GM19023 (cell line): Measurements from ENCODE around the gene FTCD.
"Not testable (repeated sequence)": the region's sequence is repeated elsewhere in the genome, so short reads cannot be mapped to it uniquely, and the experiment has no call there.

Experiments used
- ATAC-seq: cut with Tn5 transposase; IDR thresholded peaks from one replicate; pipeline ENCODE4 v1.9.1; 2021; ENCODE audit warnings: mild to moderate bottlenecking, moderate library complexity; ENCODE audit not compliant: unreplicated experiment

Gene FTCD

DNA sequence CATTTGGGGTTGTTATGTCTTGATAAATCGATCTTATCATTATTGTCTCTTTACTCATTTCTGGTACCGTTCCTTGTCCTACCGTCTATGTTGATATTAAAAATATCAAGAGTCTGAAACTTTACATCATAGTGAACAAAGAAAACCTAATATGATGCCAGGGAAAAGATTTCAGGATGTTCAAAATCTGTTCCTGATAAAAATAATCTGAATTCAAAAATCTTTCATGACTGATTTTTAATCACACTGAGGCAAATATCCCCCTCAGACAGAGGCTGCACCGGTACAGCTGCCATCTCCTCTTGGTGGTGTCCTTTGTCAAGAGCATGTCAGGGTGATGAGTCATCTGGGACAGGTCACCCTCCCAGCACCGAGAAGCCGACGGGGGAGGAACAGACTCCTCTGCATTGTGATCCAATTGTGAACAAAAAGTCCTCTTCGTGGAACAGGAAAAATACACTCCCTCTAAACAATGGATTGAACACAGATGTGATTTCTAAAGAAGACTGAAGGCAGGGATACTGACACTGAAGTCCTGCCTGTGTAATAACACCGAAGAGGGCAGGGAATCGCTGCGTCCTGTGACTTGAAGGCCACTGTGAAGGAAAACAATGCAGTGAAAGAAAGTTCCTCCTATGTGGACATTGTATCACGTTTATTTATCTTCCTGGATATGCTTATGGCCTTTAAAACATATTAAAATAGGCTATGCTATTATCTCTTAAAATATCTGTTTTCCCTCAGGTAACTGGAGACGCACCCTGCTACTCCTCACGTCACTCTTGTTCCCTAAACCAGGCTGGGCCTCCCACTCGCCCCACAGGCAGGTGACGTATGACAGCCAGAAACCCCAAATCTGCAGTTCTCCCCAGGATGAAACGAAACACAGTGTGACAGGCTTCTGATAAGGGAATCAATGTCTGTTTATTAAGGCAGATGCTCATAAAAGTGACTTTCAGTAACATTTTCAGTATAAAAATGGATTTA, 33.1 kb upstream of the FTCD start:
- no peak for ATAC-seq

DNA sequence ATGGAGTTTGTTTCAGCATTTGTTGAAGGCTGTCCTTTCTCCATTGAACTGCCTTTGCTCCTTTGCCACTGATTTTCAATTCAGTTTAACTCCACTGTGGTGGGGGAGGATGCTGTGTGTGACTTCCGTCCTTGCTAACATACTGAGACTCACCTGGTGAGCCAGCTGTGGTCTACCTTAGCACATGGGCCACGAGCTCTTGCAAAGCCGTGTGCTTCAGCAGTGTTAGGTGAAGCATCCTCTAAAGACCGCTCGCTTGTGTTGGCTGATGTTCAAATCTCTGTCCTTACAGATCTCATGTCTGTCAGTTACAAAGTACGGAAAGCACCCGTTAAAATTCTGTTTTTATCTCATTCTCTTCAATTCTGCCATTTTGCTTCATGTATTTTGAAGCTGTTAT, 32.4 kb upstream of the FTCD start:
- ATAC-seq: no peak

DNA sequence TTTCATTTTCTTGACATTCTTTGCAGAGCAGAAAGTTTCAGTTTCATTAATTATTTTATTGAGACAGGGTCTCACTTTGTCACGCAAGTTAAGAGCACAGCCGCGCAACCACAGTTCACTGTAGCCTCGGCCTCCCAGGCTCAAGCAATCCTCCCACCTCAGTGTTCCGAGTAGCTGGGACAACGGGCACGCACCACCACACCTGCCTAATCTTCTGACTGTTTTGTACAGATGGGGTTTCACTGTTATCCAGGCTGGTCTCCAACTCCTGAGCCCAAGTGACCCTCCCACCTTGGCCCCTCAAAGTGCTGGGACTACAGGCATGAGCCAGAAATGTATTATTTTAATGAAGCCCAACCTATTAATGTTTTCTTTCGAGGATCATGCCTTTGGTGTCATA, 31.9 kb upstream of the FTCD start:
- no peak for ATAC-seq

DNA sequence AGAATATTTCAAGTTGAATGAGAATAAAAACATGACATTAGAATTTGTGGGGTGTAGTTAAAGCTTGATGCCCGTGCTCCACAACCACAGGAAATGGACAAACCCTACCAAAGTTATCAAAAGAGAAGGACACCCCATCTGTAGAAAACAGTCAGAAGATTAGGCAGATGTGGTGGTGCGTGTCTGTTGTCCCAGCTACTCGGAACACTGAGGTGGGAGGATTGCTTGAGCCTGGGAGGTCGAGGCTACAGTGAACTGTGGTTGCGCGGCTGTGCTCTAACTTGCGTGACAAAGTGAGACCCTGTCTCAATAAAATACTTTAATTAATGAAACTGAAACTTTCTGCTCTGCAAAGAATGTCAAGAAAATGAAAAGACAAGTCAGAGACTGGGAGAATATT, 30.3 kb upstream of the FTCD start:
- no peak for ATAC-seq

DNA sequence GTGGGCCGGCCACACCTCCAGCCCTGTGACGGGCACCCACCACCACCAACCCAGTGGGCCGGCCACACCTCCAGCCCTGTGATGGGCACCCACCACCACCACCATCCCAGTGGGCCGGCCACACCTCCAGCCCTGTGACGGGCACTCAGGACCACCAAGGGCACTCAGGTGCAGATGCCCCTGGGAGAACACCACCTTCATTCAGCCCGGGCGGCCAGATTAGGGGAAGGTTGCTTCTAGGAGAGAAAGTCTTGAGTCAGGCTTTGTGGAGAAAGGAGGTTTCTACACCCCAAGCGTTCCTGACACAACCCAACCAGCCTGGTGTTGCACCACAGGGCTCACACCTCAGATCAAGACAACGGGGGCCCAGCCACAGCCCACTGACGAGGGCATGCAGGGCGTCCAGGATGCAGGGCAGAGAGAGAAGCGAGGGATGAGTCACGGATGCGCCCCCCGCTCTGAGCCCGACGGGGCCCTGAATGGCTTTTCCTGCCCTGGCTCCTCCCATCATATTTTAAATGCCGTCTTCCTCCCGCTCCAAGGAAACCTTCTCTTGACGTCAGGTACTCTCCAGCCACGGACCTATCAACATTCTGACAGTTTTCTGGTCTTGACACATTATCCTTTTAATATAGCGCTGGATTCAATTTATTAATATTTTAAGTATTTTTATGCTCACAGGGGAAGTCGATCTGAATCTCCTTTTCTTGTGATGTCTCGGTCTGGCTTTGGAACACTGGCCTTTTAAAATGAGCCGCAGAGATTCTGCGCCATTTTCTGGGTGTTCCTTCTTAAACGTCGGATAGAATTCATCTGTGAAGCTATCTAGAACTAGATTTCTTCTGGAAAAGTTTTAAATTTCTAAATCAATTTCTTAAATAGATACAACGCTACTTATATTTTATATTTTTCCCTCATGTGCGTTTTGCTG, 29.5 kb upstream of the FTCD start:
- no peak for ATAC-seq

DNA sequence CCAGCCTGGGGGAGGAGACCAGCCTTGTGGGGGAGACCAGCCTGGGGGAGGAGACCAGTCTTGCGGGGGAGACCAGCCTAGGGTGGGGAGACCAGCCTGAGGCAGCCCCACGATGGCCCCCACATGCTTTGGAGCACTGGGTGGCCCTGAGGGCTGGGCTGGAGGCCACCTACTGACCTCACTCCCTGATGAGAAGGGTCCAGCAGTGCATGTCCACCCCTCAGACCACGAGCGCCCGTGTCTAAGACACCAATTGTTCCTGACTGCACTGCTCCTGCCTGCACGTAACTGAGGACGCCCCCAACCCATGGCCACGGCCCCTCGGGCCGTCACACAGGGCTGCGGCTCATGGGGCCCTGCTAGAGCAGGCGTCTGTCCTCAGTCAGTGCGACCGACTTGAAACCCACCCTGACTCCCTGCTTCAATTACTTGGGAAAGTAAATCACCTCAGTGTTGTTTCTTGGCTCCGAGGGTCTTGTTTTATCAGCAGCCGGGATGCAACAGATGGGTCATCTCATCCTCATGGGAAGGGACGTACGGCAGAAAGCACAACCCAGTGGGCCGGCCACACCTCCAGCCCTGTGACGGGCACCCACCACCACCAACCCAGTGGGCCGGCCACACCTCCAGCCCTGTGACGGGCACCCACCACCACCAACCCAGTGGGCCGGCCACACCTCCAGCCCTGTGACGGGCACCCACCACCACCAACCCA, 28.7 kb upstream of the FTCD start, which contains the start of gene SPATC1L:
SPATC1L (minus strand) TSS at position 550 of the 715 bp plus-strand sequence. CDS start 1,643 bp downstream, outside the sequence.
- no peak for ATAC-seq

DNA sequence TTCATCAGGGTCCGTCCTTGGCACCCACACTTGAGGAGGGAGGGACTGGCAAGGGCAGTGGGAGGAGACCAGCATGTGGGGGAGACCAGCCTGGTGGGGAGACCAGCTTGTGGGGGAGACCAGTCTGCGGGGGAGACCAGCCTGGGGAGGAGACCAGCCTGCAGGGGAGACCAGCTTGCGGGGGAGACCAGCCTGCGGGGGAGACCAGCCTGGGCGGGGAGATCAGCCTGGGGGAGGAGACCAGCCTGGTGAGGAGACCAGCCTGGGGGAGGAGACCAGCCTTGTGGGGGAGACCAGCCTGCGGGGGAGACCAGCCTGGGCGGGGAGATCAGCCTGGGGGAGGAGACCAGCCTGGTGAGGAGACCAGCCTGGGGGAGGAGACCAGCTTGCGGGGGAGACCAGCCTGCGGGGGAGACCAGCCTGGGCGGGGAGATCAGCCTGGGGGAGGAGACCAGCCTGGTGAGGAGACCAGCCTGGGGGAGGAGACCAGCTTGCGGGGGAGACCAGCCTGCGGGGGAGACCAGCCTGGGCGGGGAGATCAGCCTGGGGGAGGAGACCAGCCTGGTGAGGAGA, 28.0 kb upstream of the FTCD start:
- not testable (repeated sequence) for ATAC-seq

DNA sequence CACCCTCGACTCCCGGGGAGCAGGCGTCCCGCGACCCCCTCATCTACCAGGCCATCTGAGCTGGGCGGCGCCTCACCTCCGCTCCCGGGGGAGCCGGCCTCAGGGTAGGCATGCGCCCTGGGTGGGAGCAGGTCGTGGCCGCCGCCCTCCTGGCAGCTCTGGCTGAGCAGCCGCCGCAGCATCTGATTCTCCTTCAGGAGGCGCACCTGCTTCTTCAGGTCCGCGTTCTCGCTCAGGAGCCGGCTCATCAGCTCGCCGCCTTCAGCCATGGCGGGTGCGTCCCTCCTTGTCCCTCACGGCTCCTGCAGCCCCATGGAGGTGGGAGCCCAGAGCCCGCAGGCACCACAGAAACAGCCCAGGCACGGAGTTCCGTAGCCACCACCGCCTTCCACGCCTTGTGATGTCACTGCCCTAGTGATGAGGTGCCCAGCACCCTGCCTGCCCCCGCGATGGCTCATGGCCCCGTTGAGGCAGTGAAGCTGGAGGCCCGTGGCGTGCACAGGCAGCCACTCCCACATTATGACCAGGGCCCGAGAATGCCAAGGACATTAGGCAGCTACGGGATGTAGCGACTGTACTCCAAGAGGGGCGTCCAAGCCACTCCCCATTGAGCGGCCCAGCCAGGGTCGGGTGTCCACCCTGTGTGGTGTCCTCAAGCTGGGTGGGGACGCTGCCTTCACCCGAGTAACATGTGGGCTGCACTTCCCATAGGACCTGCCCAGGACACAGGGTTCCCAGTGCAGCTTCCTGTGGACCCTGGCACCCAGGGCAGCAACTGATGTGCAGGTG, 27.4 kb upstream of the FTCD start:
- ATAC-seq: no peak

DNA sequence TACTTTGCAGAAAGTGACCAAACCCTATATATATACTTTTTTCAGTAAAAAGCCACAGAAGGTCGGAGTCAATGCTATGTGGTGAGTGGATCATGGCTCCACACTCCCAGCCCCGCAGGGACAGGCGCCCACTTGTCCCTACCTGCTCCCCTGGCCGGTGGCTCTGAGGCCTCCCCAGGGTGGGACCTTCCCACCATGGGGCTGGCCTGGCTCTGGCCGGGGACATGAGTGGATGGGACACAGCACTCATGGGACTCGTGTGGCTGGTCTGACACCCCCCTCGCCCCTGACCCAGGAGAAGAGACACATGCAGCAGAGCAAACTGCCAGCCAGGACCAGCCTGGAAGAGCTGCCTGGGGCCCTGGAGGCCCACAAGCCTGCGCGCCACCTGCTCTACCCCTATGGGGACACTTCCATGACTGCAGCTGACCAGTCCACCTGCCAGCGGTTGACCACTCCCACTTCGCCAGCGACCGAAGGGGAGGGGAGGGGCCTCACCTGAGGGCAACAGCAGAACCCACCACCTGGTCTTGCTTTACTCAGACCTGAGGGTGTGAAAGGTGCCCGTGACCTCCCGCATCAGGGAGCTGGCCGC, 26.7 kb upstream of the FTCD start:
- no peak for ATAC-seq

DNA sequence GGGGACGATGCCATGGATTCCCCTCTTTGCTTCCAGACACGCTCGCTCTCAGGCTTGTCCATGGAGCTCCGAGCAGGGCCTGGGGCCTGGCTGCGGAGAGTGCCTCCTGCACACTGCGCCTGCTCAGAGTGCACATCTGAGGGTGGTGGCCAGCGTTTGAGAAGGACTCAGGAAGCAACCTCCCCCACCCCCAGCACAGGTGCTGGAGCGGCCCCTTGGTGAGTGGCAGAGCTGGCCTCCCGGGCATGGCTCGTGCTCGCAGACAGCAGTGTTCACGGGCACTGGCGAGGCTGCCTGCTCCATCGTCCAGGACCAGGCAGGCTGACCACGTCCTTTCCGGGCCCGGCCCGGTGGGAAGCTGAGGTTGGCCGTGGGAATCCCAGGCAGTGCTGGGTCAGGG, 26.1 kb upstream of the FTCD start:
- ATAC-seq: no peak

DNA sequence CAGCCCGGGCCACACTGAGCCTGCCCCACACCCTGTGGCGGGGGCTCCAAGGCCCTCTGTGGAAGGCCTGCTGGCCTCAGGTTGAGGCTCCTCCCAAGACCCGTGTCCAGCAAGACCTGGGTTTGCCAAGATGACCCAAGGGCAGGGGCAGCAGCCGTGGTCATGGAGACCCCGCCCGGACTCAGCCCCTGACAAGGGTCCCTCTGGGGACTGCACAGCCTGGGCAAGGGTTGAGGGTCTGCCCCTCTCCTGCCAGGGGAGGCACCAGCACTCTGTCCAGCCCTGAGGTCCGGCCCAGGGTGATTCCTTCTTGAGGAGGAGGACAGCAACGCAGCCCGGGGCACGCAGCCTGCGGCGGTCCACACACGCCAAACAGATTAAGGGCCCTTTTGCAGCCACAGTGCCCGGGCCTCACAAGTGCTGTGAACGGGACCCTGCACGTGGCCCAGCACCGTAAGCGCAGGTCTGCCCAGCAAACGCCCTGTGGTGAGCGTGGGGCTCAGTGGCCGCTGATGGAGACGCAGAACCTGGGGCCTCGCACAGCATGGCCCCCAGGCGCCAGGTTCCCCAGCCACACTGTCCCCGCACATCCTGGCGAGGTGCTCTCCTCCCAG, 25.5 kb upstream of the FTCD start:
- no peak for ATAC-seq

DNA sequence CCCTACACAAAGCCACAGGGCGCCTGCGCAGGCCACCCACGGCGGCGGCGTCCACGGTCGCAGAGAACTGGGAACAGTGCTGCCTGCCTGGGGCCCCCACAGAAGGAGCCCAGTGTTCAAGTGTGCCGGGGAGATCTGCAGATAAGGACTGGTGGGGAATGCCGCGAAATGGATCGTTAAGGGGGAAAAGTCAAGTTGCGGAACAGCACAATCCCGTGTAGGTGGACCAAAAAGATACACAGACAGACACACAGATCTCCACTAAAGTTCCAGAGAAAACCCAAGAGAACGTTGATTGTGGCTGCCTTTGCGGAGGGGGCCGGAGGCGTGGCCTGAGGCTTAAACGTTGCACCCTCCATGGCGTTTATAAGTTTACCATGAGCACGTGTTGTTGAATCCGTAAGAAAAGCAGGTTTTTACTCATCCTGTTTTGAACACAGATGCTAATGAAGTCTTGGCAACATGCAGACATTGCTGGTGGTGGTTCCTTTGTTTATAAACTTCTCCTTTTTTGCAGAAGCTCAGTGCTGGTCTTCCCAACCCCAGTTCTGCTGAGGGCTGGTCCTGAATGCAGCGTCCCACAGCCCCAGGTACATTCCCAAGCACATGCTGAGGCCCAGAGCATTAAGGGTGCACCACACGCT, 24.8 kb upstream of the FTCD start:
- ATAC-seq: no peak

DNA sequence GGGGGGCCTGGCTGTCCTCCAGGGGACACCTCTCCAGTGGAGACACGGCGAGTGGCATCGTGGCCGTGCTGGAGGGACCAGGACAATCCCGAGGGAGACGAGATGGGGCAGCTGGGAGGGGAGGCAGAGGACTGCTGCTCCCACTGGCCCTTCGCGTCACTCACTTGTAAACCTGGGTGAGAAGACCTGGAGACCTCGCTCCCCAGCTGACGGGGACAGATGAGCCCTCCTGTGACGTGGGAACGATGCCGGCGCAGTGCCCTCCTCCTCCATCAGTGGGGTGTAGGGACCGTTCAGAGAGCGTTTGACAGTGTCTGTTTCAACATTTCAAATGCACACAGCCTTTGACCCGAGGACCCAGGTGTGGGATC, 24.3 kb upstream of the FTCD start:
- no peak for ATAC-seq

DNA sequence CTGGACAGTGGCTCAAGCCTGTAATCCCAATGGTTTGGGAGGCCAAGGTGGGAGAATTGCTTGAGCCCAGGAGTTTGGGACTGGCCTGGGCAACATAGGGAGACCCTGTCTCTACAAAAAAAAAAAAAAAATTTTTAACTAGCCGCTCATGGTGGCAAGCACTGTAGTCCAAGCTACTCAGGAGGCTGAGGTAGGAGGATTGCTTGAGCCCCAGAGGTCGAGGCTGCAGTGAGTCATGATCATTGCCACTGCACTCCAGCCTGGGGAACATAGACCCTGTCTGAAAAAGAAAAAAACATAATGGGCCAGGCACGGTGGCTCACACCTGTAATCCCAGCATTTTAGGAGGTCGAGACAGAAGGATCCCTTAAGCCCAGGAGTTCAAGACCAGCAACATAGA, 23.6 kb upstream of the FTCD start:
- no peak for ATAC-seq

DNA sequence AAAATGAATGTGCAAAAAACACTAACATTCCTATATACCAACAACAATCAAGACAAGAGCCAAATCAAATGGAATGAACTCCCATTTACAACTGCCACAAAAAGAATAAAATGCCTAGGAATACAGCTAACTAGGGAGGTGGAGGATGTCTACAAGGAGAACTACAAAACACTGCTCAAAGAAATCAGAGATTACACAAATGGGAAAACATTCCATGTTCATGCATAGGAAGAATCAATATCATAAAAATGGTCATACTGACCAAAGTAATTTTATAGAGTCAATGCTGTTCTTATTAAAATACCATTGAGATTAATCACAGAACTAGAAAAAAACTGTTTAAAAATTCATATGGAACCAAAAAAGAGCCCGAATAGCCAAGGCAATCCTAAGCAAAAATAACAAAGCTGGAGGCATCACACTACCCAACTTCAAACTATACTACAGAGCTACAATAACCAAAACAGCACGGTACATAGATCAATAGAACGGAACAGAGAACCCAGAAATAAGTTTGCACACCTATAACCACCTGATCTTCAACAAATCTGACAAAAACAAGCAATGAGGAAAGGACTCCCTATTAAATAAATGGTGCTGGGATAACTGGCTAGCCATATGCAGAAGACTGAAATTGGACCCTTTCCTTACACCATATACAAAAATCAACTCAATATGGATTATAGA, 21.2 kb upstream of the FTCD start:
- ATAC-seq: not testable (repeated sequence)

DNA sequence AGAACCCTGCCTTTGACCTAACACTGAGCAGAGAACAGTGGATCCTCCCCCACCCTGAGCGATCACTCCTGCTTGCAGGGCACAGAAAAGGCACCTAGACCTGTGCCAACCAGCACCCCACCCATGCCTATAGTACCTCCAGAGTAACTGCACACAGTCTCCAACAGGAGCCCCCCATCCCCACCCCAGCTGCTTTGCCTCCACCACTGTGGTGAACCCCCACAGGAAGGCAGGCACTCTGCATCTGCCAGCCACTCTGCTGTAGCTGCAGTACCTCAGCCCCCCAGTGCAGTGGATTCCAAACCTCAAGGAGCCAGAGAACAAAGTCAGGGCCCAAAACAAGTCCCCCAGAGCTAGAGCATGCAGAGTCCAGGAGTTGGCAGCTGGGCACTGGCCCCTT, 18.2 kb upstream of the FTCD start:
- no peak for ATAC-seq

DNA sequence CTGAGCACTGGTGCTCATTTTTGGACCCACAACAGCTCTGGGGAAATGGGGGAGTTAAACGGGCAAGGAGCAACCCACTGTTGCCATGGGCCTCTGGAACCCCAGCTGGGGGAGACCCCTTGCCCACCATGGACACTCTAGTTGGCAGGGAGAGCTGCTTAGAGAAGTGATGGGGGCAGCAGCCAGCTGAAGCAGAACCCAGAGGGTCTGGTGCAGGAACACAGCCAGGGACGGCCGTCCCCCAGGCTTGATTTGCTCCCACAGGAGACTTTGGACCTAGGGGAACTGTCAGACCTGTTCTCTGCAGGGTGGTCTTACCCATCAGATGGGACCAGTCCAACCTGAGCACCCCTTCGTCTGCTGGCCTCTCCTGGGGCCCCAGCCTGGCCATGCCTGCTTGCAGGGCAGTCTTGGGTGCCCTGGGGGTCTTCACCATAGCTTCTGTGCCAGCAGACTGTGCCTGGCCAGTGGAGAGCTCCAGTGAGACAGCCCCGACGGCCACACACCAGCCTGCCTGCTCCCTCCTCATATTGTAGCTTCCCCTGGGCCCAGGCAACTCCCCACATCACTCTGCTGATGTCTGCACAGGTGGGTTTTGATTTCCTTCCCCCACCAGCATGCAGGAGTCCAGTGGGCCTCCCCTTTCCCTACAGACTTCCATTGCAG, 17.6 kb upstream of the FTCD start:
- ATAC-seq: no peak
